Sigmoid colon (tissue), 7 donors: ENCODE results near the gene RFPL3. TPM values are rescaled to one million over a fixed set of nuclear protein-coding genes. Genes with fewer than 3 reads are reported as not detected.

Experiments
- DNase-seq: peaks from one replicate; pipeline ENCODE4 v3.0.0-alpha.2; 2019
- H3K27ac ChIP-seq, 4 donors: fragments of 200-600 bp; sonication (generic); one replicate each; pipeline ENCODE4 v1.5.1; 2016 to 2019; ENCODE audit warnings: mild to moderate bottlenecking in 1 of 4
- H3K27me3 ChIP-seq, 3 donors: fragments of 200-600 bp; sonication (generic); one replicate each; pipeline ENCODE4 v1.5.1; 2019; ENCODE audit warnings: mild to moderate bottlenecking in 1 of 3
- H3K36me3 ChIP-seq, 4 donors: fragments of 200-600 bp; sonication (generic); one replicate each; pipeline ENCODE4 v1.5.1; 2016 to 2019
- H3K4me1 ChIP-seq, 4 donors: fragments of 200-600 bp; sonication (generic); one replicate each; pipeline ENCODE4 v1.5.1; 2017 to 2019
- H3K4me3 ChIP-seq, 4 donors: fragments of 200-600 bp; sonication (generic); one replicate each; pipeline ENCODE4 v1.5.1; 2017 to 2019; ENCODE audit warnings: mild to moderate bottlenecking in 2 of 4, moderate library complexity in 1 of 4
- H3K9me3 ChIP-seq, 4 donors: fragments of 200-600 bp in 3 of 4; sonication (generic) in 3 of 4; one replicate each; pipeline versions ENCODE4 v1.5.1 to v1.6.1; 2013 to 2019
- CTCF ChIP-seq, 4 experiments: fragments of 450-650 bp in 3 of 4; fragments of 200-600 bp in 1 of 4; IDR thresholded peaks; one replicate each; pipeline ENCODE4 v1.5.1; 2016 to 2019; ENCODE audit warnings: antibody characterized with exemption in 4 of 4, mild to moderate bottlenecking in 3 of 4, moderate library complexity in 2 of 4
- EP300 ChIP-seq, 4 donors: sonication (generic); formaldehyde crosslinking; IDR thresholded peaks; one replicate each; pipeline ENCODE4 v1.6.1; 2017; ENCODE audit warnings: antibody characterized with exemption in 4 of 4
- POLR2A ChIP-seq, 2 donors: fragments of 450-650 bp; IDR thresholded peaks; one replicate each; pipeline ENCODE4 v1.6.1; 2016; ENCODE audit warnings: antibody characterized with exemption in 2 of 2, mild to moderate bottlenecking in 2 of 2, moderate library complexity in 2 of 2
- POLR2AphosphoS5 ChIP-seq, 4 donors: sonication (generic); formaldehyde crosslinking; IDR thresholded peaks; one replicate each; pipeline ENCODE4 v1.6.1; 2017; ENCODE audit warnings: antibody characterized with exemption in 4 of 4
- WGBS, 2 donors: extraction: QIAGEN DNeasy Blood & Tissue Kit; methylation state at CpG; one replicate each; pipeline ENCODE4 v1.1.7; 2013; 5-methylcytosine and 5-hydroxymethylcytosine counted together
- intact Hi-C: fragments of 100-400 bp; cut with DNase I; formaldehyde crosslinking; loops from one replicate; pipeline ENCODE4 v1.15.1; 2023
- polyA plus RNA-seq, 3 donors: library from polyadenylated mRNA; stranded (reverse); fragments of 200-250 nt; gene quantifications; one replicate each; pipeline ENCODE4 v1.2.3, GENCODE V29; 2013
- total RNA-seq, 4 donors: library from RNA; depleted of rRNA; stranded (reverse); fragments of >200 nt; gene quantifications; one replicate each; pipeline ENCODE4 v1.1.0, GENCODE V29; 2016
- donor health status: healthy with polysubstance abuse.
- donor health status: Bipolar disorder and iron deficiency.
- donor health status: healthy.

The RFPL3 gene
- total and polyA plus RNA-seq, 7 donors, result not detected

- Histone ChIP-seq H3K27ac (no peak overlapping the region), H3K4me1 (no peaks in the 10 kb centered on the region), H3K4me3 (no peak overlapping the region), H3K36me3 (no peaks in the 10 kb centered on the region), H3K27me3 (peaks cover 0 to 22% (median 0%) of the 10 kb centered on the region in 3 donors), H3K9me3 (no peaks in the 10 kb centered on the region)
- no peak for DNase-seq
- intact Hi-C loops, result no loop called here
- TF ChIP-seq POLR2AphosphoS5 (IDR thresholded peaks at IDR 0.05) (no peak), POLR2A (IDR thresholded peaks at IDR 0.05) (no peak), EP300 (IDR thresholded peaks at IDR 0.05) (no peak), CTCF (IDR thresholded peaks at IDR 0.05) (no peak)
- 77 to 81% methylated on average over 11 of the region's 11 CpGs for WGBS, 2 donors
These were observed 46.1 kb upstream of the RFPL3 start for GRCh38 chr22:32311551-32312071.

- DNase-seq, result no peak
- WGBS, 2 donors, result 85 to 88% methylated on average over 4 of the region's 4 CpGs
- no peaks in the 10 kb centered on the region for H3K4me1 ChIP-seq
- H3K9me3 ChIP-seq, result no peaks in the 10 kb centered on the region
- H3K27me3 ChIP-seq, result peaks cover 0 to 15% (median 0%) of the 10 kb centered on the region in 3 donors
- intact Hi-C loops, result no loop called here
- H3K36me3 ChIP-seq, result no peaks in the 10 kb centered on the region
- H3K27ac ChIP-seq, result no peak overlapping the region
- no peak overlapping the region for H3K4me3 ChIP-seq
- no peak for TF ChIP-seq POLR2AphosphoS5 (IDR thresholded peaks at IDR 0.05)
- no peak for TF ChIP-seq EP300 (IDR thresholded peaks at IDR 0.05)
- TF ChIP-seq CTCF (IDR thresholded peaks at IDR 0.05), result no peak
- TF ChIP-seq POLR2A (IDR thresholded peaks at IDR 0.05), result no peak
These were observed 44.9 kb upstream of the RFPL3 start for GRCh38 chr22:32312748-32313147.

GRCh38 chr22:32313532-32313931 lies 44.1 kb upstream of the RFPL3 start:
- TF ChIP-seq EP300 (IDR thresholded peaks at IDR 0.05), result no peak
- TF ChIP-seq POLR2AphosphoS5 (IDR thresholded peaks at IDR 0.05), result no peak
- no peak for TF ChIP-seq CTCF (IDR thresholded peaks at IDR 0.05)
- TF ChIP-seq POLR2A (IDR thresholded peaks at IDR 0.05), result no peak
- DNase-seq, result no peak
- Histone ChIP-seq H3K36me3 (no peaks in the 10 kb centered on the region), H3K4me1 (no peaks in the 10 kb centered on the region), H3K27me3 (peaks cover 0 to 15% (median 0%) of the 10 kb centered on the region in 3 donors), H3K4me3 (no peak overlapping the region), H3K27ac (no peak overlapping the region), H3K9me3 (no peaks in the 10 kb centered on the region)
- intact Hi-C loops, result no loop called here

- Histone ChIP-seq H3K4me3 (no peak overlapping the region), H3K27ac (no peak overlapping the region), H3K27me3 (no peaks in the 10 kb centered on the region), H3K9me3 (no peaks in the 10 kb centered on the region), H3K4me1 (no peaks in the 10 kb centered on the region), H3K36me3 (no peaks in the 10 kb centered on the region)
- intact Hi-C loops, result no loop called here
- 0 to 64% methylated on average over 1 of the region's 1 CpG for WGBS, 2 donors
- no peak for DNase-seq
- TF ChIP-seq CTCF (IDR thresholded peaks at IDR 0.05), result no peak
- TF ChIP-seq POLR2AphosphoS5 (IDR thresholded peaks at IDR 0.05), result no peak
- no peak for TF ChIP-seq POLR2A (IDR thresholded peaks at IDR 0.05)
- TF ChIP-seq EP300 (IDR thresholded peaks at IDR 0.05), result no peak
These were observed 40.1 kb upstream of the RFPL3 start for GRCh38 chr22:32317524-32317923.

DNA sequence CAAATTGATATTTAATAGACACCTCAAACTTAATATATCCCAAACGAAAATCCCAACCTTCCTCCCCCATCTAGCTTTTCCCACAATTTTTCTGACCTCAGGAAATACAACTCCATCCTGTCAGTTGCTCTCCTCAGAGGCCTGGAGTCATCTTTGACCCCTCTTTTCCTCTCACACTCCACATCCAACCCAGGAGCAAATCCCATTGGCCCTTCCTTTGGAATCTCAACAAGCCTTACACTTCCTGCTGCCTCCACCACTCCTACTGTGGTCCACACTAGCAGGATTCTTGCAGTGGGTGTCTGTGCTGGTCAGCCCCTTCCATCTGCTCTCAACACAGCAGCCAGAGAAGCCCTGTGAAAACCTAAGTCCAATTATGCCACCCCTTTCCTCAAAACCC lies 39.3 kb upstream of the RFPL3 start:
- Histone ChIP-seq H3K9me3 (no peaks in the 10 kb centered on the region), H3K4me1 (no peaks in the 10 kb centered on the region), H3K27me3 (no peaks in the 10 kb centered on the region), H3K36me3 (no peaks in the 10 kb centered on the region), H3K27ac (no peak overlapping the region), H3K4me3 (no peak overlapping the region)
- intact Hi-C loops, result no loop called here
- TF ChIP-seq EP300 (IDR thresholded peaks at IDR 0.05), result no peak
- TF ChIP-seq POLR2AphosphoS5 (IDR thresholded peaks at IDR 0.05), result no peak
- no peak for TF ChIP-seq CTCF (IDR thresholded peaks at IDR 0.05)
- TF ChIP-seq POLR2A (IDR thresholded peaks at IDR 0.05), result no peak
- DNase-seq, result no peak
- 37 to 53% methylated on average over 1 of the region's 1 CpG for WGBS, 2 donors
